Measurements from ENCODE around the gene PLK1. TPM values are rescaled to one million over a fixed set of nuclear protein-coding genes. Genes with fewer than 3 reads are reported as not detected.

Gene PLK1
- total RNA-seq, 2 experiments from 2014 or later, result 0.84 to 0.85 TPM

GRCh38 chr16:23709536-23709935, 30.8 kb downstream of the PLK1 start:
- Mint-ChIP-seq H3K27me3 (peaks cover 63% of the 10 kb centered on the region), H3K27ac (no peak overlapping the region), H3K4me3 (no peak overlapping the region), H3K4me1 (ENCODE audit: low read depth) (no peaks in the 10 kb centered on the region), H3K36me3 (ENCODE audit: low read depth) (no peaks in the 10 kb centered on the region), H3K9me3 (no peaks in the 10 kb centered on the region)
- H3K36me3 ChIP-seq (ENCODE audit: insufficient read depth, low read length), result no peaks in the 10 kb centered on the region
- H3K4me3 ChIP-seq (ENCODE audit: low read length), result no peak overlapping the region
- no peaks in the 10 kb centered on the region for H3K4me1 ChIP-seq (ENCODE audit: insufficient read depth, low read length)
- no peak overlapping the region for H3K27ac ChIP-seq (ENCODE audit: low read depth in 1 of 2, low read length in 2 of 2)
- ChIA-PET POLR2A (no interaction called here), CTCF (no interaction called here)
- H3K27me3 ChIP-seq (ENCODE audit: control insufficient read depth in 1 of 2, insufficient read depth in 2 of 2, low read length in 2 of 2), result peaks cover 31 to 36% of the 10 kb centered on the region in 2 experiments
- ATAC-seq (ENCODE audit: poor library complexity) (no peak), DNase-seq (no peak)
- intact Hi-C loops (cut with DNase I, micrococcal nuclease), result no loop called here
- peaks cover 5 to 7% of the 10 kb centered on the region in 2 experiments for H3K9me3 ChIP-seq (ENCODE audit: control insufficient read depth in 1 of 2, insufficient read depth in 1 of 2, low read length in 2 of 2)
- no peak for TF ChIP-seq CTCF (IDR thresholded peaks at IDR 0.05)

GRCh38 chr16:23710008-23710407, 31.3 kb downstream of the PLK1 start:
- CTCF ChIA-PET, result no interaction called here
- H3K27me3 ChIP-seq (ENCODE audit: control insufficient read depth in 1 of 2, insufficient read depth in 2 of 2, low read length in 2 of 2), result peaks cover 36% of the 10 kb centered on the region in 2 experiments
- ATAC-seq (ENCODE audit: poor library complexity) (no peak), DNase-seq (no peak)
- intact Hi-C loops (cut with DNase I, micrococcal nuclease), result no loop called here
- no peak overlapping the region for H3K27ac ChIP-seq (ENCODE audit: low read depth in 1 of 2, low read length in 2 of 2)
- TF ChIP-seq CTCF (IDR thresholded peaks at IDR 0.05), result no peak
- H3K4me3 Mint-ChIP-seq, result no peak overlapping the region
- H3K27ac Mint-ChIP-seq, result no peak overlapping the region
- H3K4me1 Mint-ChIP-seq (ENCODE audit: low read depth), result no peaks in the 10 kb centered on the region
- no peaks in the 10 kb centered on the region for H3K36me3 ChIP-seq (ENCODE audit: insufficient read depth, low read length)
- POLR2A ChIA-PET, result no interaction called here
- H3K9me3 ChIP-seq (ENCODE audit: control insufficient read depth in 1 of 2, insufficient read depth in 1 of 2, low read length in 2 of 2), result peaks cover 5 to 7% of the 10 kb centered on the region in 2 experiments
- H3K9me3 Mint-ChIP-seq, result no peaks in the 10 kb centered on the region
- H3K4me1 ChIP-seq (ENCODE audit: insufficient read depth, low read length), result no peaks in the 10 kb centered on the region
- H3K27me3 Mint-ChIP-seq, result peaks cover 66% of the 10 kb centered on the region
- H3K4me3 ChIP-seq (ENCODE audit: low read length), result no peak overlapping the region
- no peaks in the 10 kb centered on the region for H3K36me3 Mint-ChIP-seq (ENCODE audit: low read depth)

- Mint-ChIP-seq H3K27ac (no peak overlapping the region), H3K9me3 (no peaks in the 10 kb centered on the region), H3K4me3 (no peak overlapping the region), H3K36me3 (ENCODE audit: low read depth) (no peaks in the 10 kb centered on the region), H3K27me3 (peaks cover 61% of the 10 kb centered on the region), H3K4me1 (ENCODE audit: low read depth) (no peaks in the 10 kb centered on the region)
- no peak overlapping the region for H3K4me3 ChIP-seq (ENCODE audit: low read length)
- H3K4me1 ChIP-seq (ENCODE audit: insufficient read depth, low read length), result no peaks in the 10 kb centered on the region
- ChIA-PET CTCF (no interaction called here), POLR2A (no interaction called here)
- ATAC-seq (ENCODE audit: poor library complexity) (no peak), DNase-seq (no peak)
- intact Hi-C loops (cut with DNase I, micrococcal nuclease), result no loop called here
- TF ChIP-seq CTCF (IDR thresholded peaks at IDR 0.05), result no peak
- H3K9me3 ChIP-seq (ENCODE audit: control insufficient read depth in 1 of 2, insufficient read depth in 1 of 2, low read length in 2 of 2), result peaks cover 5 to 7% of the 10 kb centered on the region in 2 experiments
- H3K27ac ChIP-seq (ENCODE audit: low read depth in 1 of 2, low read length in 2 of 2), result no peak overlapping the region
- no peaks in the 10 kb centered on the region for H3K36me3 ChIP-seq (ENCODE audit: insufficient read depth, low read length)
- peaks cover 36% of the 10 kb centered on the region in 2 experiments for H3K27me3 ChIP-seq (ENCODE audit: control insufficient read depth in 1 of 2, insufficient read depth in 2 of 2, low read length in 2 of 2)
These were observed 31.8 kb downstream of the PLK1 start for GRCh38 chr16:23710504-23710903.

All from CD4-positive, alpha-beta T cell (primary cell).